ENCODE data around the gene SLN. TPM values are rescaled to one million over a fixed set of nuclear protein-coding genes. Genes with fewer than 3 reads are reported as not detected.

Gene SLN
- polyA plus RNA-seq, 2 donors, result 0.21 TPM; not detected in 1

- WGBS, 2 donors, result 74 to 78% methylated on average over 7 of the region's 7 CpGs
- H3K4me3 ChIP-seq (ENCODE audit: low read depth in 1 of 2, low read length in 2 of 2), result no peak overlapping the region
- H3K27ac ChIP-seq (ENCODE audit: low read depth in 2 of 2, low read length in 1 of 2), result no peak overlapping the region
- H3K36me3 ChIP-seq (ENCODE audit: control insufficient read depth in 2 of 2, insufficient read depth in 2 of 2, low read length in 1 of 2), result no peaks in the 10 kb centered on the region
- no peaks in the 10 kb centered on the region for H3K9me3 ChIP-seq (ENCODE audit: control insufficient read depth in 2 of 2, insufficient read depth in 1 of 2, low read depth in 1 of 2, low read length in 1 of 2)
- no peaks in the 10 kb centered on the region for H3K4me1 ChIP-seq (ENCODE audit: control insufficient read depth in 2 of 2, insufficient read depth in 2 of 2, low read length in 1 of 2)
- no peaks in the 10 kb centered on the region for H3K27me3 ChIP-seq (ENCODE audit: control insufficient read depth in 1 of 2, insufficient read depth in 2 of 2, low read length in 2 of 2)
Measured at GRCh38 chr11:107677924-107678631, 33.8 kb downstream of the SLN start.

- no peaks in the 10 kb centered on the region for H3K27me3 ChIP-seq (ENCODE audit: control insufficient read depth in 1 of 2, insufficient read depth in 2 of 2, low read length in 2 of 2)
- H3K36me3 ChIP-seq (ENCODE audit: control insufficient read depth in 2 of 2, insufficient read depth in 2 of 2, low read length in 1 of 2), result no peaks in the 10 kb centered on the region
- no peaks in the 10 kb centered on the region for H3K9me3 ChIP-seq (ENCODE audit: control insufficient read depth in 2 of 2, insufficient read depth in 1 of 2, low read depth in 1 of 2, low read length in 1 of 2)
- no peak overlapping the region for H3K4me3 ChIP-seq (ENCODE audit: low read depth in 1 of 2, low read length in 2 of 2)
- 78 to 83% methylated on average over 8 of the region's 8 CpGs for whole genome bisulfite sequencing, 2 donors
- H3K4me1 ChIP-seq (ENCODE audit: control insufficient read depth in 2 of 2, insufficient read depth in 2 of 2, low read length in 1 of 2), result no peaks in the 10 kb centered on the region
- H3K27ac ChIP-seq (ENCODE audit: low read depth in 2 of 2, low read length in 1 of 2), result no peak overlapping the region
Measured at GRCh38 chr11:107676336-107677057, 35.4 kb downstream of the SLN start.

- 50 to 52% methylated on average over 2 of the region's 2 CpGs for WGBS, 2 donors
- no peaks in the 10 kb centered on the region for H3K9me3 ChIP-seq (ENCODE audit: control insufficient read depth in 2 of 2, insufficient read depth in 1 of 2, low read depth in 1 of 2, low read length in 1 of 2)
- no peak overlapping the region for H3K4me3 ChIP-seq (ENCODE audit: low read depth in 1 of 2, low read length in 2 of 2)
- H3K4me1 ChIP-seq (ENCODE audit: control insufficient read depth in 2 of 2, insufficient read depth in 2 of 2, low read length in 1 of 2), result no peaks in the 10 kb centered on the region
- H3K36me3 ChIP-seq (ENCODE audit: control insufficient read depth in 2 of 2, insufficient read depth in 2 of 2, low read length in 1 of 2), result no peaks in the 10 kb centered on the region
- H3K27ac ChIP-seq (ENCODE audit: low read depth in 2 of 2, low read length in 1 of 2), result no peak overlapping the region
- no peaks in the 10 kb centered on the region for H3K27me3 ChIP-seq (ENCODE audit: control insufficient read depth in 1 of 2, insufficient read depth in 2 of 2, low read length in 2 of 2)
Measured at GRCh38 chr11:107675902-107676301, 36.0 kb downstream of the SLN start.

- Histone ChIP-seq H3K4me1 (ENCODE audit: control insufficient read depth in 2 of 2, insufficient read depth in 2 of 2, low read length in 1 of 2) (no peaks in the 10 kb centered on the region), H3K4me3 (ENCODE audit: low read depth in 1 of 2, low read length in 2 of 2) (no peak overlapping the region), H3K9me3 (ENCODE audit: control insufficient read depth in 2 of 2, insufficient read depth in 1 of 2, low read depth in 1 of 2, low read length in 1 of 2) (no peaks in the 10 kb centered on the region), H3K27ac (ENCODE audit: low read depth in 2 of 2, low read length in 1 of 2) (no peak overlapping the region), H3K36me3 (ENCODE audit: control insufficient read depth in 2 of 2, insufficient read depth in 2 of 2, low read length in 1 of 2) (no peaks in the 10 kb centered on the region), H3K27me3 (ENCODE audit: control insufficient read depth in 1 of 2, insufficient read depth in 2 of 2, low read length in 2 of 2) (no peaks in the 10 kb centered on the region)
- WGBS, 2 donors, result 58 to 61% methylated on average over 4 of the region's 4 CpGs
Measured at GRCh38 chr11:107669893-107670601, 41.8 kb downstream of the SLN start.

- H3K4me3 ChIP-seq (ENCODE audit: low read depth in 1 of 2, low read length in 2 of 2), result no peak overlapping the region
- no peaks in the 10 kb centered on the region for H3K4me1 ChIP-seq (ENCODE audit: control insufficient read depth in 2 of 2, insufficient read depth in 2 of 2, low read length in 1 of 2)
- H3K9me3 ChIP-seq (ENCODE audit: control insufficient read depth in 2 of 2, insufficient read depth in 1 of 2, low read depth in 1 of 2, low read length in 1 of 2), result no peaks in the 10 kb centered on the region
- WGBS, 2 donors, result 87 to 88% methylated on average over 11 of the region's 11 CpGs
- no peaks in the 10 kb centered on the region for H3K27me3 ChIP-seq (ENCODE audit: control insufficient read depth in 1 of 2, insufficient read depth in 2 of 2, low read length in 2 of 2)
- no peak overlapping the region for H3K27ac ChIP-seq (ENCODE audit: low read depth in 2 of 2, low read length in 1 of 2)
- no peaks in the 10 kb centered on the region for H3K36me3 ChIP-seq (ENCODE audit: control insufficient read depth in 2 of 2, insufficient read depth in 2 of 2, low read length in 1 of 2)
Measured at GRCh38 chr11:107669191-107669740, 42.6 kb downstream of the SLN start.

GRCh38 chr11:107666911-107667613 lies 44.8 kb downstream of the SLN start:
- WGBS, 2 donors, result 69 to 70% methylated on average over 8 of the region's 8 CpGs
- no peaks in the 10 kb centered on the region for H3K9me3 ChIP-seq (ENCODE audit: control insufficient read depth in 2 of 2, insufficient read depth in 1 of 2, low read depth in 1 of 2, low read length in 1 of 2)

GRCh38 chr11:107665018-107665417 lies 46.8 kb downstream of the SLN start:
- Histone ChIP-seq H3K27me3 (ENCODE audit: control insufficient read depth in 1 of 2, insufficient read depth in 2 of 2, low read length in 2 of 2) (no peaks in the 10 kb centered on the region), H3K36me3 (ENCODE audit: control insufficient read depth in 2 of 2, insufficient read depth in 2 of 2, low read length in 1 of 2) (no peaks in the 10 kb centered on the region), H3K27ac (ENCODE audit: low read depth in 2 of 2, low read length in 1 of 2) (no peak overlapping the region), H3K4me1 (ENCODE audit: control insufficient read depth in 2 of 2, insufficient read depth in 2 of 2, low read length in 1 of 2) (no peaks in the 10 kb centered on the region), H3K9me3 (ENCODE audit: control insufficient read depth in 2 of 2, insufficient read depth in 1 of 2, low read depth in 1 of 2, low read length in 1 of 2) (no peaks in the 10 kb centered on the region), H3K4me3 (ENCODE audit: low read depth in 1 of 2, low read length in 2 of 2) (no peak overlapping the region)
- 70 to 80% methylated on average over 10 of the region's 10 CpGs for WGBS, 2 donors

More at GRCh38 chr11:107666911-107667613, 44.8 kb downstream of the SLN start:
- Histone ChIP-seq H3K27me3 (ENCODE audit: control insufficient read depth in 1 of 2, insufficient read depth in 2 of 2, low read length in 2 of 2) (no peaks in the 10 kb centered on the region), H3K4me3 (ENCODE audit: low read depth in 1 of 2, low read length in 2 of 2) (no peak overlapping the region), H3K4me1 (ENCODE audit: control insufficient read depth in 2 of 2, insufficient read depth in 2 of 2, low read length in 1 of 2) (no peaks in the 10 kb centered on the region), H3K27ac (ENCODE audit: low read depth in 2 of 2, low read length in 1 of 2) (no peak overlapping the region), H3K36me3 (ENCODE audit: control insufficient read depth in 2 of 2, insufficient read depth in 2 of 2, low read length in 1 of 2) (no peaks in the 10 kb centered on the region)

GRCh38 chr11:107661656-107662055 lies 50.2 kb downstream of the SLN start:
- Histone ChIP-seq H3K27me3 (ENCODE audit: control insufficient read depth in 1 of 2, insufficient read depth in 2 of 2, low read length in 2 of 2) (no peaks in the 10 kb centered on the region), H3K4me3 (ENCODE audit: low read depth in 1 of 2, low read length in 2 of 2) (no peak overlapping the region), H3K27ac (ENCODE audit: low read depth in 2 of 2, low read length in 1 of 2) (no peak overlapping the region), H3K9me3 (ENCODE audit: control insufficient read depth in 2 of 2, insufficient read depth in 1 of 2, low read depth in 1 of 2, low read length in 1 of 2) (no peaks in the 10 kb centered on the region), H3K4me1 (ENCODE audit: control insufficient read depth in 2 of 2, insufficient read depth in 2 of 2, low read length in 1 of 2) (no peaks in the 10 kb centered on the region), H3K36me3 (ENCODE audit: control insufficient read depth in 2 of 2, insufficient read depth in 2 of 2, low read length in 1 of 2) (no peaks in the 10 kb centered on the region)
- WGBS, 2 donors, result 84 to 95% methylated on average over 1 of the region's 1 CpG

GRCh38 chr11:107660066-107660465 lies 51.8 kb downstream of the SLN start:
- H3K9me3 ChIP-seq (ENCODE audit: control insufficient read depth in 2 of 2, insufficient read depth in 1 of 2, low read depth in 1 of 2, low read length in 1 of 2), result no peaks in the 10 kb centered on the region
- no peaks in the 10 kb centered on the region for H3K36me3 ChIP-seq (ENCODE audit: control insufficient read depth in 2 of 2, insufficient read depth in 2 of 2, low read length in 1 of 2)
- no peak overlapping the region for H3K4me3 ChIP-seq (ENCODE audit: low read depth in 1 of 2, low read length in 2 of 2)
- no peaks in the 10 kb centered on the region for H3K4me1 ChIP-seq (ENCODE audit: control insufficient read depth in 2 of 2, insufficient read depth in 2 of 2, low read length in 1 of 2)
- no peaks in the 10 kb centered on the region for H3K27me3 ChIP-seq (ENCODE audit: control insufficient read depth in 1 of 2, insufficient read depth in 2 of 2, low read length in 2 of 2)
- 59 to 78% methylated on average over 3 of the region's 3 CpGs for WGBS, 2 donors
- H3K27ac ChIP-seq (ENCODE audit: low read depth in 2 of 2, low read length in 1 of 2), result no peak overlapping the region

All from esophagus (tissue), 2 donors.